Sciatic nerve (tissue), 2 donors: ENCODE measurements around the gene EPB41L2. TPM values are rescaled to one million over a fixed set of nuclear protein-coding genes. Genes with fewer than 3 reads are reported as not detected.
A peak's percentile ranks its signal among the peaks of the same experiment; 100 is the strongest.
"Not testable (repeated sequence)": the region's sequence is repeated elsewhere in the genome, so short reads cannot be mapped to it uniquely, and the experiment has no call there.

ENCODE experiments used
- ATAC-seq: fragments of 200-7000 bp; cut with Tn5 transposase; one replicate; pipeline ENCODE4 v1.9.1; 2020; ENCODE audit warnings: mild to moderate bottlenecking, moderate library complexity
- DNase-seq: peaks from one replicate; pipeline ENCODE4 v3.0.0-alpha.2; 2020; ENCODE audit warnings: low spot score
- intact Hi-C: fragments of 100-400 bp; cut with DNase I; formaldehyde crosslinking; loops from one replicate; pipeline ENCODE4 v1.14.2; 2022
- total RNA-seq: library from RNA; stranded (reverse); fragmentation: NEBNext Ultra II Directional; extraction: Animal tissue kit (Norgen Biotek cat#: 25700); gene quantifications from one replicate; pipeline ENCODE4 v1.2.1, GENCODE V29; 2021
- donor health status: DM: no; HTN: no; CAD: no.
- donor health status: DM: no; HTN: no; CAD: no.

EPB41L2 gene
- total RNA-seq, 1 donor from 2014 or later = 889 TPM

DNA sequence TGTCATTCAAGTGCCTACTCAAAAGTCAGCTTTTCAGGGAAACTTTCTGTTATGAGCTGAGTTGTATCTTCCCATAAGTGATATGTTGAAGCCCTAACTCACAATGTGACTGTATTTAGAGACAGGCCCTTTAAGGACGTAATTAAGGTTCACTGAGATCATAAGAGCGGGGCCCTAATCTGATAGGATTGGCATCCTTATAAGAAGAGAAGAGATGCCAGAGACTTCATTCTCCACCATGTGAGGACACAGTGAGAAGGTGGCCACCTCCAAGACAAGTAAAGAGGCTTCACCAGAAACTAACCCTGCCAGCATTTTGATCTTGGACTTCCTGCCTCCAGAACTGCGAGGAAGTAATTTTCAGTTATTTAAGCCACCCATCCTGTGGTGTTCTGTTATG, 248.5 kb downstream of the EPB41L2 start:
- DNase-seq (no peak), ATAC-seq (no peak)
- intact Hi-C loops = no loop called here

DNA sequence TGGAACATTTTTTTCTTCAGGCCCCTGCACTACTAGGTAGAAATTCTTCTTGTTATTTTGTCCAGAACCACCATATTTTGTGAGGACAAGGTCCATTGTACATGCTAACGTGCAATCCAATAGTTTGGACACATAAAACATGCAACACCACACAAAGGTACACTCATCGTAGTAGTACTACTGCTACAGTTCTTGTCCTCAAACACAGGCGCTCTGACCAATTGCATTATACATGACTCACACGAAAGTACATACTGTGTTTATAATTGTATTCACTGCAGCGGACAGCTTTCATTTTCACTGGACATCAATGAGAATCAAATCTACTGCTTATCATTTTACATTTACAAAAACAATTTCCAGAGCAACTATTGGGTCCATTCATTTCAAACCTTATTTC, 251.1 kb downstream of the EPB41L2 start:
- ATAC-seq (no peak), DNase-seq (no peak)
- intact Hi-C loops = no loop called here

- intact Hi-C loops = no loop called here
- DNase-seq = no peak
Observed at GRCh38 chr6:130810307-130811030, 252.6 kb downstream of the EPB41L2 start.

DNA sequence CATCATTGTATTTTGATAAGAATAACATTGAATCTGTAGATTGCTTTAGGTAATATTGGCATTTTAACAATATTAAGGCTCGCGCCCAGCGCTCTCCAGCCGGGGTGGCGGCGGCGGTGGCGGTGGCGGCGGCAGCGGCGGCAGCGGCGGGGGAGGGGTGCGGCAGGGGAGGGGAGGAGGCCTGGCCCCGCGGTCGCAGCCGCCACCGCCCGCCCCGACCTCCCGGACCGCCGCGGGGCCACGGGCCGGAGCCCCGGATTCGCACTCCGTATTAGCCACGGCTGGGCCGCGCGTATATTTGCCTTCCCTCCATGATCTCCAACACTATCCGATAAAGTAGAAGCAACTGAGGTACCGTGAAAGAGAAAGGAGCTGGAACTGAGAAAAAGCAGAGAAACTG, 261.7 kb downstream of the EPB41L2 start:
- DNase-seq, ATAC-seq, intact Hi-C loops: not testable (repeated sequence)

More at GRCh38 chr6:130810307-130811030, 252.6 kb downstream of the EPB41L2 start:
- no peak for ATAC-seq

DNA sequence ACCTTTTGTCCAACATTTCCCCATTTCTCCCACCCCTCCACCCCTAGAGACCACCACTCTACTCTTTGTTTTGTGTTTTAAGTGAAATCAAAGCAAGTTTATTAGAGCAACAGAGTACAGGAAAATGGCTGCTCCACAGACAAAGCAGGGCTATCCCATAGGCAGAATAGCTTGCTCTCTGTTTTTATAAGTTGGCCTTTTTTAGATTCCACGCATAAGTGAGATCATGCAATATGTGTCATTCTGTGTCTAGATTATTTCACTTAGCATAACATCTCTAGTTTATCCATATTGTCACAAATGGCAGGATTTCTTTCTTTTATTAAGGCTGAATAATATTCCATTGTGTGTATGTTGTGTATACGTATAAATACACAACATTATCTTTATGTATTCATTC, 266.0 kb downstream of the EPB41L2 start:
- DNase-seq = no peak
- intact Hi-C loops = no loop called here
- no peak for ATAC-seq

DNA sequence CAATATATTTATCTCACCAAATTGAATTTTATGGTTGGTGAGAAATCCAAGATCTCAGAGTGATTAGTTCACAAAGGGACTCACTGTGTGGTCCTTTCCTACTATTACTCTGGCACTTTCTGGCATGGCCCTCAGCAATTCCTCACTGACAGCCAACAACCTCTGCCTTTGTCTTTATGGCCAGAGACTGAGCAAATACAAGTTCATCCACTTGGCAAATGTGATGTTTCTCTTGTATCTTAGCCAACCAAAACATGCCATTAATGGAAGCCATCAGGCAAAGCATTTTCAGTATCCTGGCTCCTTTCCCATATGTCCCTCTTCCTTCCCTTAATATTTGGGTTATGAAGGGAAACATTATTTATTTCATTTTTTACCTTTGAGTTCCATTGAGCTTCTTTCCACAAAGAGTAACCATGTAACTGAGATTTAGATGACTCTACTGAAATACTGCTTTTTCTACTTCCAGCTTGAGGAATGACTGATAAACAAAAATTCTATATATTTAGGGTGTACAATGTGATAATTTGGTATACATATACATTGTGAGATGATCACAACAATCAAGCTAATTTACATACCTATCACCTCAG, 266.6 kb downstream of the EPB41L2 start:
- ATAC-seq = peak; percentile 96
- intact Hi-C loops = no loop called here
- no peak for DNase-seq

DNA sequence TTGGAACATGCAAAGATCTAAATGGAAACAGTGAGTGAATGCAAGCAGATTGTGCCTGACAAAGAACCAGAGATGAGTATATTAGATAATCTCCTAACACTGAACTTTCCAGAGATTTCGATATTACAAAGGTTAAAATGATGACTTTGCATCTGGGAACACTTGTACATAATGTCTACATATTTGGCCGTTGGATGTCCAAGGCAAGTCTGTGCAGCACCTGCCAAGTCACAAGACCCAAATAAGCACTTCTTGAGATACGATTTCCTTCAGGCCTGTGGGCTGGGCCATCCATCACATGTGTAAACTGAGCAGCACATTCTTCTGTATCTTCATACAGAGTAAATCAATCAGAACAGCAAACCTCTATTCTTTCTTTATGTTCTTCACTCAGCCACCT, 268.3 kb downstream of the EPB41L2 start:
- intact Hi-C loops = no loop called here
- no peak for DNase-seq
- peak; percentile 14 for ATAC-seq

DNA sequence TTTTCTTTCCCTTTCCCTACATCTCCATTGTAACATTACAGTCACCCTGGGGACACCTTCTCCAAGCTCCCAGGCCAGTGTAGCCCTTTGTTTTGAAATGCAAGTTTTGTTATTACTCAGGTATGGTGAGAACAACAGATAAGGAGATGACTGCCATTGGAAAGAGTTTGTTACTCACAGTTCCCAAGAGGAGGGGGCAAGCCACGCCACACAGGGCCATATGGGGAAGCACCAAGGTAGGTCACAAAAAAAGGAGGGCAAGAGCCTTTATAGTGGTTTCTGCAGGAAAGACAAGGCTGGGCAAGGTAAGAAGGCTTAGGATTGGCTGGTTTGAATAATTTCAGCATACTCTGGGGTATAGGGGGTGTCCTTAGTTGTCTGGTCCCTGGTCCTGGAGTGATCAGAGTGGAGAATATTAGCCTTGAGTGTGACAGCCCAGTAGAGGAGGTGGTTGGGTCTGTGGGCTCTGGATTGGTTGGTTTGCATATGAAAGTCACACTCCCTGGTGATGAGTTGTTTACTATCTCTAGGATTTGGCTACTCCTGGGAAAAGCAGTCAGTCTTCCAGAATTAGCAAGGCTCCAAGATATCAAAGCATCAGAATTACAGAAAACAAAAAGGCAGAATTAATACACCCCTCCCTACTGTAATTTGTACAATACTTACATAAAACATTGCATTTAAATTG, 268.9 kb downstream of the EPB41L2 start:
- intact Hi-C loops = no loop called here
- ATAC-seq (no peak), DNase-seq (no peak)

Other genes with a start within 250 kb of the EPB41L2 start
- gene SMLR1, start 235.8 kb downstream of the EPB41L2 start, total RNA-seq = not detected
- 31.8 TPM for gene AKAP7, start 72.2 kb upstream of the EPB41L2 start, total RNA-seq